B cell (primary cell): ENCODE measurements around the gene VPS45.

Experiments
- EZH2 ChIP-seq: IDR thresholded peaks from 2 replicates; pipeline ENCODE4 v1.6.1; 2012; ENCODE audit warnings: borderline replicate concordance, low read depth, mild to moderate bottlenecking, moderate library complexity, low read length; ENCODE audit not compliant: insufficient read depth, poor library complexity, severe bottlenecking
- TF ChIP-seq, protein P1 (sequence below): fragments of 200-600 bp; IDR thresholded peaks from one replicate; pipeline ENCODE4 v1.8.0; 2022; ENCODE audit warnings: antibody characterized with exemption, mild to moderate bottlenecking

DNA sequence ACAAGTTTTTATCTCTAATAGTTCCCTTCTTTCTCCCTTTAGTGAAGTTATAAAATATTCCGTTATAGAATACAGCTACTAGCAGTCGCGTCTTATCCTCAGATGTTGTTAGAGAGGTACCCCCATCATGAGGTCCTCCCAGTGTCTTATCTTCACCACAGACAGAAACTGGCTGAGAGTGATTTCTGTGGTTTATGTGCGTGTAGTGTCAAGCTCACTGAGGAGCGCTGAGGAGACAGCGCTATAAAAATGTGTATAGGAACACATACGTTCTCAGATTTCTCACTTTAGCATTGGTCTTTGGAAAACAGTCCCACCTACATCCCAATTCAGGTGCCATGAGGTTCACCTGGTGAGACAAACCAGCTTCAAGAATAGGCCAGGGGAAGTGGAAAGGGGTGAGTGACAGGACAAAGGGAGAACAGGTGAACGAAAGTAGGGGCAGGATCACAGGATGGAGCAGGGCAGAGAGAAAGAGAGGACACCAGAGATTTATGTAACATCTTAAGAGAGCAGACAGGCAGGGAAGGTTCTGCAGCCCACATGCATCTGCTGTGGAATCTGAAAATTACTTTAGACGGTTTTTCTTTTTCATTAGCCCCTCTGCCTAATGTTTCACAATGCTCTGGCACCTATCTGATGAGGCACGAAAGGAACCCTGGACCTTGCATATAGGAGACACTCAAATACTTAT lies 79.4 kb downstream of the VPS45 start:
- TF ChIP-seq, protein P1, sequence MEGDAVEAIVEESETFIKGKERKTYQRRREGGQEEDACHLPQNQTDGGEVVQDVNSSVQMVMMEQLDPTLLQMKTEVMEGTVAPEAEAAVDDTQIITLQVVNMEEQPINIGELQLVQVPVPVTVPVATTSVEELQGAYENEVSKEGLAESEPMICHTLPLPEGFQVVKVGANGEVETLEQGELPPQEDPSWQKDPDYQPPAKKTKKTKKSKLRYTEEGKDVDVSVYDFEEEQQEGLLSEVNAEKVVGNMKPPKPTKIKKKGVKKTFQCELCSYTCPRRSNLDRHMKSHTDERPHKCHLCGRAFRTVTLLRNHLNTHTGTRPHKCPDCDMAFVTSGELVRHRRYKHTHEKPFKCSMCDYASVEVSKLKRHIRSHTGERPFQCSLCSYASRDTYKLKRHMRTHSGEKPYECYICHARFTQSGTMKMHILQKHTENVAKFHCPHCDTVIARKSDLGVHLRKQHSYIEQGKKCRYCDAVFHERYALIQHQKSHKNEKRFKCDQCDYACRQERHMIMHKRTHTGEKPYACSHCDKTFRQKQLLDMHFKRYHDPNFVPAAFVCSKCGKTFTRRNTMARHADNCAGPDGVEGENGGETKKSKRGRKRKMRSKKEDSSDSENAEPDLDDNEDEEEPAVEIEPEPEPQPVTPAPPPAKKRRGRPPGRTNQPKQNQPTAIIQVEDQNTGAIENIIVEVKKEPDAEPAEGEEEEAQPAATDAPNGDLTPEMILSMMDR = no peak
- TF ChIP-seq EZH2 = no peak
